Calu3 (cell line): Measurements from ENCODE around the gene SLC12A1. TPM values are rescaled to one million over a fixed set of nuclear protein-coding genes. Genes with fewer than 3 reads are reported as not detected.
A peak's percentile ranks its signal among the peaks of the same experiment; 100 is the strongest.

Experiments
- BruUV-seq: library from RNA; stranded (reverse); fragments of 400-500 nt; replicated peaks from 2 replicates; lab custom pipeline; 2021; lab: Mats Ljungman, UMichigan
- CTCF ChIA-PET: fragments of 300-600 bp; sonication (Branson Sonifier 250); formaldehyde crosslinking; loops from one replicate; lab custom pipeline; 2022; ENCODE audit warnings: antibody characterized with exemption; lab: Charles Lee
- DNase-seq: peaks from one replicate; pipeline ENCODE4 v3.0.0; 2022
- H3K27ac Mint-ChIP-seq: one replicate; pipeline ENCODE4 v1.8.0; 2022; ENCODE audit warnings: mixed read lengths; ENCODE audit not compliant: unreplicated experiment
- H3K27me3 Mint-ChIP-seq: one replicate; pipeline ENCODE4 v1.8.0; 2022; ENCODE audit warnings: mixed read lengths; ENCODE audit not compliant: unreplicated experiment
- H3K36me3 Mint-ChIP-seq: one replicate; pipeline ENCODE4 v1.8.0; 2022; ENCODE audit warnings: mild to moderate bottlenecking, moderate library complexity, mixed read lengths; ENCODE audit not compliant: insufficient read depth, unreplicated experiment
- H3K4me1 Mint-ChIP-seq: one replicate; pipeline ENCODE4 v1.8.0; 2022; ENCODE audit warnings: mild to moderate bottlenecking, low read depth, mixed read lengths; ENCODE audit not compliant: unreplicated experiment
- H3K4me3 Mint-ChIP-seq: one replicate; pipeline ENCODE4 v1.8.0; 2022; ENCODE audit warnings: mild to moderate bottlenecking, low read depth, moderate library complexity, mixed read lengths; ENCODE audit not compliant: unreplicated experiment
- H3K9me3 Mint-ChIP-seq: one replicate; pipeline ENCODE4 v1.8.0; 2022; ENCODE audit warnings: low read depth, mixed read lengths; ENCODE audit not compliant: unreplicated experiment
- CTCF ChIP-seq: fragments of 200-600 bp; IDR thresholded peaks from one replicate; pipeline ENCODE4 v1.8.0; 2022; ENCODE audit warnings: antibody characterized with exemption; ENCODE audit not compliant: unreplicated experiment
- intact Hi-C: fragments of 100-400 bp; cut with micrococcal nuclease; formaldehyde crosslinking; loops from one replicate; pipeline ENCODE4 v1.10.0; 2022; ENCODE audit not compliant: unreplicated experiment
- total RNA-seq: library from RNA; stranded (reverse); gene quantifications from 2 replicates; pipeline ENCODE4 v1.2.3, GENCODE V29; 2022

Gene SLC12A1
- total RNA-seq, 1 experiment from 2014 or later = not detected

DNA sequence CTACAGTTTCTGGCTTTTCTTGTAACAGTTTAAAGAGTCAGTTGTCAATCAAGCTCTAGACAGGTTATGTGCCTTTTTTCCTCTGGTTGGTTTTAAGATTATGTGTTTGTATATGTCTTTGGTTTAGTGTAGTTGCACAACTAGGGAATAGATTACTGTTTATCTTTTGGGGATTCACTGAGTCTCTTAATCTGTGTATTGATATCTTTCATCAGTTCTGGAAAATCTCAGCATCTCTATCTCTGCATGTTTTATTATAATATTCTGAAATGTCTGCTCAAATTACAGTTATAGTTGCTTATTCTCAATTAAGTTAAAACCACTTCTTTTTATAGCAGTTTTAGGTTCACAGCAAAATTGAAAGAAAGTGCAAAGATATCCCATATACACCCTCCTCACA, 139.4 kb downstream of the SLC12A1 start:
- H3K9me3 Mint-ChIP-seq = no peaks in the 10 kb centered on the region
- no peak overlapping the region for H3K27ac Mint-ChIP-seq
- intact Hi-C loops = no loop called here
- no peaks in the 10 kb centered on the region for H3K27me3 Mint-ChIP-seq
- no peak for DNase-seq
- CTCF ChIA-PET = interaction anchor here (0.6 kb wide), 1 partner anchor 139 kb away, joined by 3 read pairs; the partner anchor contains the start of gene SLC12A1
- H3K36me3 Mint-ChIP-seq = peaks cover 5% of the 10 kb centered on the region
- no peaks in the 10 kb centered on the region for H3K4me1 Mint-ChIP-seq
- TF ChIP-seq CTCF = no peak
- no TSS peak for BruUV-seq
- H3K4me3 Mint-ChIP-seq = no peak overlapping the region

DNA sequence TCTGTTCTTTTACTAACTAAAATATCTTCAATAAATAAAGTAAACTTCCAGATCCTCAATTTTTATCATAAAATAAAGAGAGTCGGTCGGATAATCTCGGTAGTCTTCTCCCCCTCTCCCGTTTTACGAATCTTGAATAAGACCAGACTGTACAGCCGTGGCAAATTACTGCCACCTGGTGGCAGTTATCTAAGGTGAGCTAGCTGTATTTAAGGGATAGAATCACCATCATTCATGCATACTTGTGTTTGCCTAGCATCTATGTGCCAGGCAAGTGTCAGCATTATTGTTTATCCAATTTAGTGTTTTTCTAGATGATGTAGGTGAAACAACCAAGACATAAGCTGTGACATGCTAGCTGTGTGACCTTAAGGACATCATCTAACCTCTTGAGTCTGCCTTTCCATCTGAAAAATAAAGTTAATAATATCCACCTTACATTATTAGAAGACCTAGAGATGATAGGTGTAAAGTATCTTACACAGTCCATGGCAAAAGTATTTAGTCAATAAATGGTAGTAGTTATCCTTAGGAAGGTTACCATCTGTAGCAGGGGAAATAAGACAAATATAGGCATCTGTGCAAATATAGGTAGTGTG, 146.5 kb downstream of the SLC12A1 start:
- DNase-seq = peak; percentile 67
- peak; percentile 31 for TF ChIP-seq CTCF
- Mint-ChIP-seq H3K9me3 (no peaks in the 10 kb centered on the region), H3K27ac (no peak overlapping the region), H3K4me3 (no peak overlapping the region), H3K27me3 (no peaks in the 10 kb centered on the region), H3K36me3 (no peaks in the 10 kb centered on the region), H3K4me1 (peaks cover 17% of the 10 kb centered on the region)
- CTCF ChIA-PET = interaction anchor here (0.5 to 1.2 kb wide), 9 partner anchors 16 to 1651 kb away, joined by 3 to 7 read pairs (median 4); no protein-coding TSS in a partner anchor
- intact Hi-C loops = loop anchor here (1.0 to 10.0 kb wide), 5 partner anchors 238 to 1792 kb away; partner anchors contain the start of genes FGF7 and SHC4
- BruUV-seq = no TSS peak

Other genes starting within 250 kb of the SLC12A1 start
- not detected in 2 replicates for gene SLC24A5, start 85.3 kb upstream of the SLC12A1 start, total RNA-seq
- 25.4 and 31.1 TPM in 2 replicates for gene MYEF2, start 28.0 kb upstream of the SLC12A1 start, total RNA-seq
- gene CTXN2, start 14.6 kb upstream of the SLC12A1 start, total RNA-seq = not detected in 2 replicates
- gene DUT, start 125.1 kb downstream of the SLC12A1 start, total RNA-seq = 94.6 and 116 TPM in 2 replicates